Activated T-cell treated with anti-CD3 and anti-CD28 coated beads, Interleukin-2, amount 50 U/mL, for 24 hours (primary cell): ENCODE measurements around the gene PAPSS2.
A peak's percentile ranks its signal among the peaks of the same experiment; 100 is the strongest.
"Not testable (repeated sequence)": the region's sequence is repeated elsewhere in the genome, so short reads cannot be mapped to it uniquely, and the experiment has no call there.

Experiments
- DNase-seq: peaks from one replicate; pipeline ENCODE4 v3.0.0-alpha.2; 2020
- H3K27ac Mint-ChIP-seq: 2 replicates; pipeline ENCODE4 v1.8.0; 2020; ENCODE audit warnings: mild to moderate bottlenecking, mixed read lengths
- H3K27me3 Mint-ChIP-seq: 2 replicates; pipeline ENCODE4 v1.8.0; 2020; ENCODE audit warnings: mixed read lengths
- H3K36me3 Mint-ChIP-seq: 2 replicates; pipeline ENCODE4 v1.8.0; 2020; ENCODE audit warnings: low read depth, mixed read lengths
- H3K4me1 Mint-ChIP-seq: 2 replicates; pipeline ENCODE4 v1.8.0; 2020; ENCODE audit warnings: low read depth, mixed read lengths
- H3K4me3 Mint-ChIP-seq: 2 replicates; pipeline ENCODE4 v1.8.0; 2020; ENCODE audit warnings: mild to moderate bottlenecking, moderate library complexity, mixed read lengths
- H3K9me3 Mint-ChIP-seq: 2 replicates; pipeline ENCODE4 v1.8.0; 2020; ENCODE audit warnings: mixed read lengths

Gene PAPSS2

DNA sequence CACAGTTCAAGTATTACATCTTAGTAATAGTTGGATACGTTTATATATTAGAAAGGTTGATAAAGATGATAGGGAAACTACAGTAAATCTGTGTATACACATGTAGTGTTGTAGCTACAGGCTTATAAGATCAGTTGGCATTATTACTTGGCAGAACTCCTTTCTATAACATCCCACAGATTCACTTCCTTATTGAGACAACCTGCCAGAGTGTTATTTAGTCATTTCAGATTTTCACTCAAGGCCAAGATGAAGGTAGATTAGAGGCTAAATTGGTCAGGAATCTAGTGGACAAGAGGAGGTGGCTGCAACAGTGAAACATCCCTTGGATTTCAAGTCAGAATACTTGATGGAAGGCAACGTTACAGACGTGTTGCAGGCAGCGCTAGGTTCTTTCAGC lies 63.0 kb downstream of the PAPSS2 start:
- Mint-ChIP-seq H3K4me1 (peaks cover 6% of the 10 kb centered on the region), H3K9me3 (no peaks in the 10 kb centered on the region), H3K4me3 (no peak overlapping the region), H3K27me3 (peaks cover 21% of the 10 kb centered on the region), H3K36me3 (no peaks in the 10 kb centered on the region), H3K27ac (no peak overlapping the region)
- DNase-seq, result no peak

DNA sequence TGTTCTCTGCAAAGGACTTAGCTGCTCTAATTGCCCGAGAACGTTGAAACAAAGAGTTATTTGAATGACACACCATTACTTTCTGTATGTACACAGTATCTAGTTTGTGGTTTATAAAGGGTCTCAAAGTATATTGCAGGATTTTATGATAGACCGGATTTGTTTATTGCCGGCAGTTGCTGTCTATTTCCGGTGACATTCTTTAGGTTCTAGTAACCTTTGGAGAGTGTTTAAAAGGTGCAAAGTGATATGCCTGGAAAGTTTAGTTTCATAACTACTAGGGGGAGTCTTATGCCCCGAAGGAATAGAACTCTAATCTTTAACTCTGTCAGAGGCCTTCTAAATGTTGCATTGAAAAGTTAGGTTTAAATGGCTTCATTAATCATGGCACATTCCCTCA lies 63.8 kb downstream of the PAPSS2 start:
- Mint-ChIP-seq H3K36me3 (no peaks in the 10 kb centered on the region), H3K27ac (no peak overlapping the region), H3K27me3 (peaks cover 21% of the 10 kb centered on the region), H3K4me3 (no peak overlapping the region), H3K9me3 (no peaks in the 10 kb centered on the region), H3K4me1 (peaks cover 6% of the 10 kb centered on the region)
- DNase-seq, result no peak

DNA sequence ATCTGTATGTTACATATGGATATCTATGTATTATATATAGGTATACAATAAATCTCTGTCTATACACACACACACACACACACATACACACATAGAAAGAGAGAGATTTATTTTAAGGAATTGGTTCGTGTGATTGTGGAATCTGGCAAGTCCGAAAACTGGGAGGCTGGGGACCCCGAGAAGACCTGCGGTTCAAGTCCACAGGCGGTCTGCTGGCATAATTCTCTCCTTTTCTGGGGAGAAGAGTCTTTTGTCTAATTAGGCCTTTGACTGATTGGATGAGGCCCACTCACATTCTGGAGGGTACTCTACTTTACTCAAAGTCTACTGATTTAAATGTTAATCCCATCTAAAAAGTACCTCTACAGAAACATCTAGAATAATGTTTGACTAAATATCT lies 65.1 kb downstream of the PAPSS2 start:
- H3K27me3 Mint-ChIP-seq, result peaks cover 18% of the 10 kb centered on the region
- no peaks in the 10 kb centered on the region for H3K9me3 Mint-ChIP-seq
- DNase-seq, result no peak
- H3K4me1 Mint-ChIP-seq, result peaks cover 6% of the 10 kb centered on the region
- H3K36me3 Mint-ChIP-seq, result no peaks in the 10 kb centered on the region
- no peak overlapping the region for H3K27ac Mint-ChIP-seq
- H3K4me3 Mint-ChIP-seq, result no peak overlapping the region

DNA sequence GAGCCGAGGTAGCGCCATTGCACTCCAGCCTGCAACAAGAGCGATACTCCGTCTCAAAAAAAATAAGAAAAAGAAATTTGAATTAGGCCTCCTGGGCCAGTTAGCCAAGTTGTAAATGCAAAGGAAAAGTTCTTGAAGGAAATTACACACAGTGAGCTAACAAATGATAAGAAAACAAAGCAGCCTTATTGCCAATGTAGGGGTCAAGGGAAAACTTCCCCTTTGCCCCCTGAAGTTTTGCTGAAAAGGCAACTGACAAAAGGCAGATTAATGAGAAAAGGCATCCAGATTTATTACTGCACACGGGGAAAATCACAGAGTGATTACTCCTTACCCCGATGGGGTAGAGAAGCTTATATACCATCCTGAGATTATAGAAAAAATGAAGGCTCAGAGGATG lies 70.3 kb downstream of the PAPSS2 start:
- Mint-ChIP-seq H3K27ac (no peak overlapping the region), H3K9me3 (no peaks in the 10 kb centered on the region), H3K27me3 (peaks cover 13% of the 10 kb centered on the region), H3K36me3 (no peaks in the 10 kb centered on the region), H3K4me1 (no peaks in the 10 kb centered on the region), H3K4me3 (no peak overlapping the region)
- no peak for DNase-seq

DNA sequence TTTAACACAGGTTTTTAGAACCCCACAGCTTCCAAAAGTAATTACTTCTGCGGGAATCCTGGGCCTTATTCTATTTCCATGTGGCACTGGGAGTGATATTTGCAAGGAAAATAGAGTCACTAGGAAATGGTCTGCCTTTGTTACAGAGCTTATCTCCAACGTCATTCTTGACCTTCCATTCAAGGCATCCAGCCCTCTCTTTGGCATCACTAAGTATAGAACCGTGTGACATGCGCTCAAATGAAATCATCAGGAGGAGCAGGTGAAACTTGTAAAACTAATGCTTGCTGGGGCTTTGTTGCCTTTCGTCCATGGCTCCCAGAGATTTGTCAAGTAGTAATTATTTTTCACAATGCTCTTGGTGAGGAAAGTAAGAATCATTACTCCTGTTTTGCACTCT lies 73.4 kb downstream of the PAPSS2 start:
- H3K27me3 Mint-ChIP-seq, result peaks cover 37% of the 10 kb centered on the region
- H3K27ac Mint-ChIP-seq, result no peak overlapping the region
- H3K36me3 Mint-ChIP-seq, result no peaks in the 10 kb centered on the region
- H3K9me3 Mint-ChIP-seq, result no peaks in the 10 kb centered on the region
- no peaks in the 10 kb centered on the region for H3K4me1 Mint-ChIP-seq
- H3K4me3 Mint-ChIP-seq, result no peak overlapping the region
- DNase-seq, result no peak

DNA sequence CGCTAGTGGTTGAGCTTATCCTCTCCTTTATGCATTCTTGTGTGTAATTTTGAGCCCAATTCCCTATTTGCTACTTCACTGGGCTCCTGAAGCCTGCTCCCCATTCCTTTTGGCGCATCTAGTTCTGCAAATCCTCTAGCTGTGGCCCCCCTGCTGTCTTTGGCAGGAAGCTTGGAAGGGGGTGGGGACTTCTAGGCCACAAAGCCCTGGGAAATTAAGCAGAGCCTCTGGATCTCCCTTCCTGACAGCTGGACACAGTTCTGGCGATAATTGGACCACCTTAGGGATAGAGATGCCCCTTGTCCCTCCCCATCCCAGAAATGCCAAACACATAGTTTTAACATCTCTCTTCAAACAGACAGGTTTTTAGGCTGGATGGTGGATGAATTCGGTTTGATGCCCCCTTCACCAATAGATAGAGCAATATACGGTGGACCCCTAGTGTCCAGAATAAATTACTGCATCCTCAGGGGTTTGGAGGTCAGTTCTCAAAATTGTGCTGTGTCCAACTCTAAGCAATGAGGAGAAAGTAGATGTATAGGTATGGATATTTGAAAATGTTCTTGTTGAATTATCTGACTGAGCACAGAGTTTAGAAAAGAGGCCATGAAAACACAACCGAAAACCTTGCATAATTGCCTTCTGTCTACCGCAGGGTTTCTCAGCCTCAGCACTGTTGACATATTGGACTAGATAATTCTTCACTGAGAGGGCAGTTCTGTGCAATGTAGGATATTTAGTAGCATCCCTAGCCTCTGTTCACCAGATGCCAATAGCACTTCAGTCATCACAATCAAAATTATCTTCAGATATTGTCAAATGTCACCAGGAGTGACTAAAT lies 75.5 kb downstream of the PAPSS2 start:
- H3K27ac Mint-ChIP-seq, result no peak overlapping the region
- H3K4me1 Mint-ChIP-seq, result no peaks in the 10 kb centered on the region
- no peaks in the 10 kb centered on the region for H3K36me3 Mint-ChIP-seq
- peaks cover 48% of the 10 kb centered on the region for H3K27me3 Mint-ChIP-seq
- no peaks in the 10 kb centered on the region for H3K9me3 Mint-ChIP-seq
- no peak for DNase-seq
- no peak overlapping the region for H3K4me3 Mint-ChIP-seq

DNA sequence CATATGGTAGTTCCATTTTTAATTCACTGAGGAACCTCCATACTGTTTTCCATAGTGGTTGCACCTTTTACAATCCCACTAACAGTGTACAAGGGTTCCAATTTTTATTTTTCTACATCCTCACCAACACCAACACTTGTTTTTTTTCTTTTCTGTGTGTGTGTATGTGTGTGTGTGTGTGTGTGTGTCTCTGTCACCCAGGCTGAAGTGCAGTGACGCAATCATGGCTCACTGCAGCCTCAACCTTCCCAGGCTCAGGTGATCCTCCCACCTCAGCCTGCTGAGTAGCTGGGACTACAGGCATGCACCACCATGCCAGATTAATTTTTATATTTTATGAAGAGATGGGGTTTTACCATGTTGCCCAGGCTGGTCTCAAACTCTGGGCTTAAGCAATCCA lies 78.6 kb downstream of the PAPSS2 start:
- H3K9me3 Mint-ChIP-seq, H3K4me1 Mint-ChIP-seq, H3K4me3 Mint-ChIP-seq, H3K36me3 Mint-ChIP-seq, DNase-seq, H3K27ac Mint-ChIP-seq: not testable (repeated sequence)
- H3K27me3 Mint-ChIP-seq, result peaks cover 50% of the 10 kb centered on the region

DNA sequence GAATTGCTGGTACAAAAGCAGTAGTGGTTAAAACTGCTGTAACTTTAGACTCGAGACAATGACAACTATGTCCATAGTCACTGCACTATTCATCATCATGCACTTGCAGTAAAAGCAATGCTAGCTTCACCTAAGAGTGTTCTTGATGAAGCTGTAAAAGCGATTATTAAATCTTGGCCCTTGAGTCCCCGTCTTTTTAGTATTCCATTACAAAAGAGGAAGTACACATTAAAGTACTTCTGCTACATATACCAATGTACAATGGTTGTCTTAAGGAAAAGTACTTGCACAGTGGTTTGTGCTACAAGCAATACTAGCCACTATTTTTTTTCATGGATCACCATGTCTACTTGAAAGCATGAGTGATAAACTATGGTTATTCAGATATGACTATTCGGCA lies 80.0 kb downstream of the PAPSS2 start:
- Mint-ChIP-seq H3K27ac (no peak overlapping the region), H3K4me1 (no peaks in the 10 kb centered on the region), H3K9me3 (no peaks in the 10 kb centered on the region), H3K4me3 (no peak overlapping the region), H3K36me3 (no peaks in the 10 kb centered on the region), H3K27me3 (peaks cover 47% of the 10 kb centered on the region)
- DNase-seq, result no peak

DNA sequence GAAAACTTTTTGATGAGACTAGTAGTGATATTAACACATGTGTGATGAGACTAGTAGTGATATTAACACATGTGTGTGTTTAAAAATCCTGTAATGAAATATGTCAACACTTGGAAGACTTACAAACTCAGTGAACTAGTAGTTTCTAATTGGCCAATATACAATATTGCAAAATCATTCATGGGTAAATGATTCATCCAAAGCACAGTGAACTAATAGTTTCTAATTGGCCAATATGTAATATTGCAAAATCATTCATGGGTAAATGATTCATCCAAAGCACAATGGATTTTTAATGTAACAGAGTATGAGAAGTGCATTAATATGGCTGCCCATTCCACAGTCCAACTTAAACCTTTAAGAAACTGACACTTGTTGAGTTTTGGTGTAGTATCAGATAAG lies 80.6 kb downstream of the PAPSS2 start:
- H3K9me3 Mint-ChIP-seq, result no peaks in the 10 kb centered on the region
- no peaks in the 10 kb centered on the region for H3K36me3 Mint-ChIP-seq
- peaks cover 41% of the 10 kb centered on the region for H3K27me3 Mint-ChIP-seq
- H3K4me3 Mint-ChIP-seq, result no peak overlapping the region
- DNase-seq, result no peak
- H3K4me1 Mint-ChIP-seq, result no peaks in the 10 kb centered on the region
- no peak overlapping the region for H3K27ac Mint-ChIP-seq

DNA sequence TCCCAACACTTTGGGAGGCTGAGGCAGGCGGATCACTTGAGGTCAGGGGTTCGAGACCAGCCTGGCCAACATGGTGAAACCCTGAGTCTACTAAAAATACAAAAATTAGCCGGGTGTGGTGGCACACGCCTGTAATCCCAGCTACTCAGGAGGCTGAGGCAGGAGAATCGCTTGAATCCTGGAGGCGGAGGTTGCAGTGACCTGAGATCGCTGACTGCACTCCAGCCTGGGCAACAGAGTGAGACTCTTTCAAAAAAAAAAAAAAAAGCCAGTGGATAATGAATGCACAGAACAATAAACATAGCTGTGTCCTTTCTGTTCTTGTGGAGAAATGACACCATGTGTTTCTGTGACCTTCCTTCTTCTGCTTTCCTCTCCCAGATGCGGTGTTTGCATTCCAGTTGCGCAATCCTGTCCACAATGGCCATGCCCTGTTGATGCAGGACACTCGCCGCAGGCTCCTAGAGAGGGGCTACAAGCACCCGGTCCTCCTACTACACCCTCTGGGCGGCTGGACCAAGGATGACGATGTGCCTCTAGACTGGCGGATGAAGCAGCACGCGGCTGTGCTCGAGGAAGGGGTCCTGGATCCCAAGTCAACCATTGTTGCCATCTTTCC lies 83.4 kb downstream of the PAPSS2 start:
- not testable (repeated sequence) for H3K4me3 Mint-ChIP-seq, H3K27ac Mint-ChIP-seq, H3K9me3 Mint-ChIP-seq, DNase-seq, H3K36me3 Mint-ChIP-seq, H3K4me1 Mint-ChIP-seq
- peaks cover 21% of the 10 kb centered on the region for H3K27me3 Mint-ChIP-seq

DNA sequence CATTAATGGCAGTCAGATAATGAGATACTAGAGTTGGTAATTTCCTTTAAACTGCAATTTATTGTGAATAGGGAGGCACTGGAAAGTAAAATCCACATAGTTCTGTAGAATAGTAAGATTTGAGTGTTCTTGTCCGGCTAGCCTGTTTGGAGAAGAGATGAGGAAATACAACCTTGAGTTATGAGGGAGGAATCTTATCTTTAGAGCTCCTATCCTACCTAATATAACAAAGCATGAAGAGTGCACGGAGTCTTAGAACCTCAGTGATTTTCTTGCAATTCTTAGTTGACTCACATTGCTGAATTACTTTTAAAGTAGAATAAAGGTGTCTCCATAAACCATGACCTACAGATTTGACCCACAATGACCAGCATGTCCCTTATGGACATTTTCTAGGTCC lies 84.9 kb downstream of the PAPSS2 start:
- no peaks in the 10 kb centered on the region for H3K4me1 Mint-ChIP-seq
- DNase-seq, result no peak
- H3K36me3 Mint-ChIP-seq, result no peaks in the 10 kb centered on the region
- H3K9me3 Mint-ChIP-seq, result no peaks in the 10 kb centered on the region
- H3K27ac Mint-ChIP-seq, result no peak overlapping the region
- H3K4me3 Mint-ChIP-seq, result no peak overlapping the region
- peaks cover 13% of the 10 kb centered on the region for H3K27me3 Mint-ChIP-seq

DNA sequence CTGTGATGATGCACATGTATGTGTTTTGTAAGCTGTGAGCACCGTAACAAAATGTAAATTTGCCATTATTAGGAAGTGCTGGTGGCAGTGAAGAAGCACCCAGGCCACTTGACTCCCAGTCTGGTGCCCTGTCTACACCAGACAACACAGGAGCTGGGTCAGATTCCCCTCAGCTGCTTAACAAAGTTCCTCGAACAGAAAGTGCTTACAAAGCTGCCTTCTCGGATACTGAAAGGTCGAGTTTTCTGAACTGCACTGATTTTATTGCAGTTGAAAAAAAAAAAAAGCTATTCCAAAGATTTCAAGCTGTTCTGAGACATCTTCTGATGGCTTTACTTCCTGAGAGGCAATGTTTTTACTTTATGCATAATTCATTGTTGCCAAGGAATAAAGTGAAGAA lies 87.2 kb downstream of the PAPSS2 start:
- no peaks in the 10 kb centered on the region for H3K9me3 Mint-ChIP-seq
- H3K4me3 Mint-ChIP-seq, result no peak overlapping the region
- H3K27ac Mint-ChIP-seq, result no peak overlapping the region
- peaks cover 22% of the 10 kb centered on the region for H3K4me1 Mint-ChIP-seq
- H3K36me3 Mint-ChIP-seq, result peaks cover 4% of the 10 kb centered on the region
- no peak for DNase-seq
- H3K27me3 Mint-ChIP-seq, result peaks cover 4% of the 10 kb centered on the region

DNA sequence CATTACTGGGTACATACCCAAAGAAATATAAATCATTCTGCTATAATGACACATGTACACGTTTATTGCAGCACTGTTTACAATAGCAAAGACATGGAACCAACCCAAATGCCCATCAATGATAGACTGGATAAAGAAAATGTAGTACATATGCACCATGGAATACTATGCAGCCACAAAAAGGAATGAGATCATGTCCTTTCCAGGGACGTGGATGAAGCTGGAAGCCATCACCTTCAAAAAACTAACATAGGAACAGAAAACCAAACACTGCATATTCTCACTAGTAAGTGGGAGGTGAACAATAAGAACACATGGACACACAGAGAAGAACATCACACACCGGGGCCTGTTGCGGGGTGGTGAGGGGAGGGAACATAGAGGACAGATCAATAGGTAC lies 88.6 kb downstream of the PAPSS2 start:
- peaks cover 17% of the 10 kb centered on the region for H3K36me3 Mint-ChIP-seq
- DNase-seq, H3K4me3 Mint-ChIP-seq, H3K9me3 Mint-ChIP-seq, H3K27me3 Mint-ChIP-seq, H3K27ac Mint-ChIP-seq: not testable (repeated sequence)
- peaks cover 35% of the 10 kb centered on the region for H3K4me1 Mint-ChIP-seq

DNA sequence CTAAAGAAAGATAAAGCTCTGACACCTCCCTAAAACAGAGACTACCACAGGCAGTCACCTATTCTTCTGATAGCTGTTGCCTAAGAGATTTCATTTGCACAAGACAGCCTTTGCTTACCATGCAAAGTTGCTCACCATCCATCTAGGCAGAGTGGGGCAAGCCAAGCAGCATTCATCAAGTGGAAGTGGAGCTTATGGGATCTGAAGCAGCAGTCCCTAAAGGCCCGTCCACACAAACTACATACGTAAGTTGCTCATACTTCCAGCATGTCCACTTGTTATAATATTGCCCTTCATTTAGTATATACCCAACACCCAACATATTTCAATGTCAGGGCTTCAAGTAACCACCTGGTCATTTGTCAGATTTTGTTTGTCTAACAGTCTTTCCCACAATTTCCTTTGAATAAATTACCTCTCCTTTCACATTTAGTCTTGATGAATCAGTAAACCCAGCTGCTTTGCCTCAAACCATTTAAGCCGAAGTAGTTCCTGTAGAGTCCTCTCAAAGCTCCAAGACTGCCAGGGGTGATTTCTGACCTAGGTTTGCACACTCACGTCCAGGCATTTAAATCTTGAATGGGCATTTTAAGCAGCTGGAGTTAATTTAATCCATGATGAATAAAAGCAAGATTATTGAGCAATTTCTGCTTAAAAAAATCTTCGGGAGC lies 90.5 kb downstream of the PAPSS2 start:
- peak overlapping the region; percentile 2 for H3K27ac Mint-ChIP-seq
- H3K4me3 Mint-ChIP-seq, result no peak overlapping the region
- peaks cover 34% of the 10 kb centered on the region for H3K36me3 Mint-ChIP-seq
- no peaks in the 10 kb centered on the region for H3K9me3 Mint-ChIP-seq
- H3K27me3 Mint-ChIP-seq, result no peaks in the 10 kb centered on the region
- H3K4me1 Mint-ChIP-seq, result peaks cover 48% of the 10 kb centered on the region
- no peak for DNase-seq

DNA sequence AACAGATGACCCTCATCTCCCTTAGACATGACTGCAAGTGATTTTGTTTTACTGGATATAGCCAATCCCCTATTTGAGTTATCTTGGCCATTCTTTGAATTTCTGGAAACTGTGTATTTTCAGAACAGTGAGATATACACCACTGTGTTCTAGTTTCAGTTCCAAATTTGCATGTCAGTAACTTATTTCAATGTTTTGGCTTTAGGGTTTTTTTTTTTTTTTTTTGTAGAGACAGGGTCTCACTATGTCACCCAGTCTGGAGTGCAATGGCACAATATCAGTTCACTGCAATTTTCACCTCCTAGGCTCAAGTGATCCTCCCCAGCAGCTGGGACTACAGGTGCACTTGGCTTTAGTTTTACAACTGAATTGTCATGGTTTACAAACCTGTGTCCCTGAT lies 91.1 kb downstream of the PAPSS2 start:
- no peak for DNase-seq
- H3K4me3 Mint-ChIP-seq, result no peak overlapping the region
- H3K27me3 Mint-ChIP-seq, result no peaks in the 10 kb centered on the region
- H3K9me3 Mint-ChIP-seq, result no peaks in the 10 kb centered on the region
- H3K36me3 Mint-ChIP-seq, result peaks cover 40% of the 10 kb centered on the region
- peak overlapping the region; percentile 61 for H3K27ac Mint-ChIP-seq
- H3K4me1 Mint-ChIP-seq, result peaks cover 48% of the 10 kb centered on the region
